ENCODE data around the gene ARL9. TPM values are rescaled to one million over a fixed set of nuclear protein-coding genes. Genes with fewer than 3 reads are reported as not detected.
"Not testable (repeated sequence)": the region's sequence is repeated elsewhere in the genome, so short reads cannot be mapped to it uniquely, and the experiment has no call there.

Gene ARL9, protein sequence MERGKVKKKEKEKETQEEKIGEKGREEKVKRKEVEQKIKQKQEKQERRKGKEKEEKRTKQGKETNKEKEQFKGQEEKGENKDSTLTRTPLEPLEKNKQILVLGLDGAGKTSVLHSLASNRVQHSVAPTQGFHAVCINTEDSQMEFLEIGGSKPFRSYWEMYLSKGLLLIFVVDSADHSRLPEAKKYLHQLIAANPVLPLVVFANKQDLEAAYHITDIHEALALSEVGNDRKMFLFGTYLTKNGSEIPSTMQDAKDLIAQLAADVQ
- not detected for total RNA-seq
- long read RNA-seq, result 0 reads

DNA sequence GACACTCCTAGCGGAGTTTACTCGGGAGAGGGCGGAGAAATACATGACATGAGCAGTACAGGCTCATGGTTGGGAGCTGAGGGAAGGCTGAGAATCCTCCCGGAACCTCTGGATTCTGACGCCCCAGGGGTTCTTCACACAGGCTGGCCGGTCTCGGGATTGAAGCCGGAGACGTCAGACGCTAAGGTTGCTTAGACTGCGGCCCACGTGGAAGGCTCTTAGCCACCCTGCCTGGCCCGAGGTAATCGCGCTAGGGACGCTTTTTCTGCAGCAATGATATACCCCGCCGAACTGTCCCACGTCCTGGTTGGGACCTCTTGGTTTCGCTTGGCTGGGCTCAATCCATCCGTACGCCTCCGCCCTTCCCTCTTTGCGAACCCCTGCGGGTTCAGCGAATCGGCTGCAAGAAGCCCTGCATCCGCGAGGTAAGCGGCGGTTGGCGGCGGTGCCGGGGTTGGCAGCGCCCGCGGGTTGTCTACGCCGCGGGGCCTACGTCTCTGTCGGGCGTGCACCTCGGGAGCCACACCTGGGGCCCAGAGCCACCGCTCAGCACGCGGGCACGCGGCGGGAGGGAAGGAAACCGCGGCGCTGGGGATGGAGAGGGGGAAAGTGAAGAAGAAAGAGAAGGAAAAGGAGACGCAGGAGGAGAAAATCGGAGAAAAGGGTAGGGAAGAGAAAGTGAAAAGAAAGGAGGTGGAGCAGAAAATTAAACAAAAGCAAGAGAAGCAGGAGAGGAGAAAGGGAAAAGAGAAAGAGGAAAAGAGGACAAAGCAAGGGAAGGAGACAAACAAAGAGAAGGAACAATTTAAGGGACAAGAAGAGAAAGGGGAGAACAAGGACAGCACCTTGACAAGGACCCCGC lies at the start of gene ARL9:
TSS of gene ARL9 (plus strand) at position 523 of the 862 bp plus-strand sequence. CDS start at position 595, 72 bp downstream.
- intact Hi-C loops (cut with DNase I), result no loop called here
- ATAC-seq (ENCODE audit: poor library complexity), result peak; percentile 78
- peak; percentile 63 for DNase-seq

DNA sequence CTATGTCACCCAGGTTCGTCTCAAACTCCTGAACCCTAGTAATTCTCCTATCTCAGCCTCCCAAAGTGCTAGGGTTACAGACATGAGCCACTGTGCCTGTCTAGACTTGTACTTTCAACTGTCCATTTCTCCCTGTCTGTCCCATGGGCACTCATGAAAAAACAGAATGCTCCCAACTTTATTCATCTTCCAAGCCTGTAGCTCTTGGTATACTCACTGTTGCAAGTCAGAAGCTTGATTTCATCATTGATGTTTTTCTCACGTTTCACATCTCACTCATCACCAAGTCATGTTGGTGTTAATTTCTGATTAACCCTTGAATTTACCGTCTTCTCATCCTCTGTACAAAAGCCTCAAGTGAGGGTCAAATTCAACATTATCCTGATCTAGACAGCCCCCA lies 45.5 kb upstream of the ARL9 start:
- intact Hi-C loops (cut with DNase I), result no loop called here
- no peak for DNase-seq
- ATAC-seq (ENCODE audit: poor library complexity), result no peak

DNA sequence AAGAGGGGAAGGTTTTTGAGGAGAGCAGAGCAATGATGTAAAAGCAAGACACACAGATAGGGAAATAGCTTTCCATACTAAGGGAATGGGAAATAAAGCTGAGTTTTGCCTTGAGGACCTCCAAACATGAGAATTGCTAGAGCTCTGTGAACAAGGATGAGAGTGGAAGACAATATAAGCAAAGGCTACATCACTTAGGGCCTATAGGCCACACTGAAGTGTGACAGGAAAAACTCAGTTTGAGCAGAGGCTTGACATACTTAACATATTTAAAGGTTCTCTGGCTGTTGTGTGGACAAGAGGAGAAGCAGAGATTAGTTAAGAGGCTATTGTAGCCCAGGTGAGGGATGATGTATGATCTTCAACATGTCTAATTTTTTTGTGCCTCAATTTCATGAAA lies 43.4 kb upstream of the ARL9 start:
- intact Hi-C loops (cut with DNase I), result no loop called here
- DNase-seq (no peak), ATAC-seq (ENCODE audit: poor library complexity) (no peak)

GRCh38 chr4:56463711-56464110 lies 41.9 kb upstream of the ARL9 start:
- ATAC-seq (ENCODE audit: poor library complexity), result no peak
- DNase-seq, result no peak
- intact Hi-C loops (cut with DNase I), result no loop called here

DNA sequence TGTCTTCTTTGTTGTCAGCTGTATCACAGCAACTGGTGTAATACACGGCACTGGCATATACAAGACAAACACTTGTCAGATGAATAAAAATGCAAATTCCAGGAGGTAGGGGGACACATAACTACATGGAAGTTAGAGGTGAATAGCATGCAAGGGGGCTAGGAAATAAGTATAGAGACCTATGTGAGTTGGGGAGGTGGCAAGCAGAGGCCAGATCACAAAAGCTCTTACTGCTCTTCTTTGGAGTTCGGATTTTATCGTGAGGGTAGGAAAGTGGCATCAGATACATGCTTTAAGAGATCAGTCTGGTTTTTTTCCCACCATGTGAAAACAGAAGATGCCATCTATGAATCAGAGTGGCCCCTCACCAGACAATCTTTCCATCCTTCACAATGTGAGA lies 41.0 kb upstream of the ARL9 start:
- intact Hi-C loops (cut with DNase I), result no loop called here
- DNase-seq (no peak), ATAC-seq (ENCODE audit: poor library complexity) (no peak)

- no peak for DNase-seq
- intact Hi-C loops (cut with DNase I), result no loop called here
- ATAC-seq (ENCODE audit: poor library complexity), result no peak
Measured at GRCh38 chr4:56465599-56466295, 39.8 kb upstream of the ARL9 start.

DNA sequence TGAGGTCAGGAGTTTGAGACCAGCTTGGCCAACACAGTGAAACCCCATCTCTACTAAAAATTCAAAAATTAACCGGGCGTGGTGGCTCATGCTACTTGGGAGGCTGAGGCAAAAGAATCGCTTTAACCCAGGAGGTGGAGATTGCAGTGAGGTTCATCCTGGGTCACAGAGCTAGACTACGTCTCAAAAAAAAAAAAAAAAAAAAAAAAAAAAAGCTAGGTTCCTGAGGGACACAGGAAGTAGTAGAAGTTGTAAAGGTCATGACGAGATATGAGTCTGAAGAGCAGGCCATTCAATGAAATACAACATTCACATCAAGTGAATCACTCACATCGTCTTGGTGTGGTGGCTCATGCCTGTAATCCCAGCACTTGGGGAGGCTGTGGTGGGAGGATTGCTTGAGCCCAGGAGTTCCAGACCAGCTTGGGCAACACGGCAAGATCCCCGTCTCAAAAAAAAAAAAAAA lies 39.3 kb upstream of the ARL9 start:
- peak; percentile 4 for ATAC-seq (ENCODE audit: poor library complexity)

GRCh38 chr4:56466910-56467283 lies 38.7 kb upstream of the ARL9 start:
- ATAC-seq (ENCODE audit: poor library complexity), result no peak
- DNase-seq, result no peak
- intact Hi-C loops (cut with DNase I), result no loop called here

More for the DNA sequence above, 39.3 kb upstream of the ARL9 start:
- intact Hi-C loops (cut with DNase I); DNase-seq: not testable (repeated sequence)

DNA sequence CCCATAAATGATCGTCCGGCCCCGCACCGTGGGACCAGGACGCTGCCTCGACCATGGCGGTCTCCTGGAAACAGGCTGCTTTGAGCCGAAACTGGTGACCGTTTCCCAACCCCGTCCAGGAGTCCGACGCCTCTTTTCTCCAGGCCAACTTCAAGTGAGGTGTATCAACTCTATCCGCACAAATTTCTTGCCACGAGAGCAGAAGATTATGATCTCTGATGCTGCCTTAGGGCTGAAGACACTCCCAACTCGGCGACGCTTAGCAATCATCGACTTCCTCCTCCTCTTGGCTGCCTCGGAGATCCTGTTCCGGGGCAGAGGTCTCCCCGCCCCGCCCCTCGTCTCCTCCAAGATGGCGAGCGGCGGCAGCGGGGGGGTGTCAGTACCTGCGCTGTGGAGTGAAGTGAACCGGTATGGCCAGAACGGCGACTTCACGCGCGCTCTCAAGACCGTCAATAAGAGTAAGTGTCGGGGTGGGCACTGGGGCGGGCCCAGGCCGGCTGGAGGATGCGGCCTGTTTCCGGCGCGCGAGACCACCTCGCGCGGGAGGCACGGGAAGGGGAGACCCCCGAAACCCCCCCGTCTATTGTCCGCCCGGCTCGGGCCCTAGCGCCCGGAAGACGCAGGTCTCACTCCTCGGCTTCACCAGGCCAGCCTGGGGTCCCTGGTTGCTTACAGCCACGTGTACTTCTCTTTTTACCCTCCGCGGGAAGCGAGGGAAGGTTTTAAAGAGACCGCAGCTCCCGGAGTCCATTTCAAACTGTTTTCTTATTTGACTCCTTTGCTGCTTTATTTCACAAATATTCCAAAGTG lies 38.1 kb upstream of the ARL9 start, which contains the start of gene SRP72:
TSS of gene SRP72 (plus strand) at position 334 of the 813 bp plus-strand sequence. CDS start at position 353, 19 bp downstream.
- ATAC-seq (ENCODE audit: poor library complexity) (peak; percentile 99), DNase-seq (peak; percentile 93)
- intact Hi-C loops (cut with DNase I), result no loop called here

DNA sequence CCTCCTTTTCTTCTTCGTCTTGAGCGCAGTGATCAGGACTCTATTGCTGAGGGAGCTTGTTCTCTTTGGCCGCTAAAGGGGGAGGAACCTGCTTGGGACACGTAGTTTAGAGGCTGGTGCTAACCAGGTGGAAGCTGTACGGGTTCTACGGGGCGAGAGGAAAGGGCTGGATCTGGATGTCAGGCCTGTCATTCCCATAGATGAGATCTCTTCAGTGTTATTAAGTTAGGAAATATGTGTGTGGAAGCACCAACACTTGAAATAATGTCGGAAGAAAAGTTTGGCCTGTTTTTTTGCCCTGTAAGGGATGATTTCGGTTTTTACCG lies 37.5 kb upstream of the ARL9 start:
- intact Hi-C loops (cut with DNase I), result no loop called here
- ATAC-seq (ENCODE audit: poor library complexity) (peak; percentile 54), DNase-seq (no peak)

- no peak for DNase-seq
- intact Hi-C loops (cut with DNase I), result no loop called here
- no peak for ATAC-seq (ENCODE audit: poor library complexity)
Measured at GRCh38 chr4:56469489-56470210, 35.9 kb upstream of the ARL9 start.

- DNase-seq, result no peak
- intact Hi-C loops (cut with DNase I), result no loop called here
- no peak for ATAC-seq (ENCODE audit: poor library complexity)
Measured at GRCh38 chr4:56475917-56476316, 29.7 kb upstream of the ARL9 start.

DNA sequence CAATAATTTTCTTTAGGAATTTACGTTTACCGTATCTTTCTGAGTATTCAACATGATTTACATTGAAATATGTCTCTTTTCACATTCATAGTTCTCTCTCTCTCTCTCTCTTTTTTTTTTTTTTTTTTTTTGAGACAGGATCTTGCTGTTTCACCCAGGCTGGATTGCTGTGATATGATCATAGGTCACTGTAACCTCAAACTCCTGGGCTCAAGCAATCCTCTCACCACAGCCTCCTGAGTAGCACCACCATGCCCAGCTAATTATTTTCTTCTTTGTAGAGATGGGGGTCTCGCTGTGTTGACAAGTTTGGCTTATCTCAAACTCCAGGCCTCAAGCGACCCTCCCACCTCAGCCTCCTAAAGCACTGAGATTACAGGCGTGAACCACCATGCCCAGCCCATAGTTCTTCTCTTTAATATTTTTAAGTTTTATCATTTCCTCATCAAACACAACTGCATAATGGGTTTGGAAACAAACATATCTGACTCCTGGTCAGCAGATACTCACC lies 28.3 kb upstream of the ARL9 start:
- no peak for ATAC-seq (ENCODE audit: poor library complexity)
- intact Hi-C loops (cut with DNase I), result no loop called here
- no peak for DNase-seq

GRCh38 chr4:56480691-56481090 lies 24.9 kb upstream of the ARL9 start:
- no peak for ATAC-seq (ENCODE audit: poor library complexity)
- DNase-seq, result no peak
- intact Hi-C loops (cut with DNase I), result no loop called here

- intact Hi-C loops (cut with DNase I), result no loop called here
- no peak for DNase-seq
- ATAC-seq (ENCODE audit: poor library complexity), result no peak
Measured at GRCh38 chr4:56496241-56496640, 9.3 kb upstream of the ARL9 start.

DNA sequence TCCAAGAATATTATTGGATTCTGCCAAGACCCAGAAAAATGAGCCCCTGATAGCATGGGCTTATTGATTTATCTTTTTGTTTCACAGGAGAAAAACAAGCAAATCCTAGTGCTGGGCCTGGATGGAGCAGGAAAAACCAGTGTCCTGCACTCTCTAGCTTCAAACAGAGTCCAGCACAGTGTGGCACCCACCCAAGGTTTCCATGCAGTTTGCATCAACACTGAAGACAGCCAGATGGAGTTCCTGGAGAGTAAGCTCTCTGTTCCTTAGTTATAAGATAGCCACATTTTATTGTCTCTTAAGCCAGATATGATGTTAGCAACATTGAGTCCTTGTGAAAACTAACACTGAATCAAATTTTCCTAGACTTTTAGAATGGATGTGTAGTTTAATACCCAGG lies 5.5 kb downstream of the ARL9 start:
- no peak for DNase-seq
- ATAC-seq (ENCODE audit: poor library complexity), result no peak
- intact Hi-C loops (cut with DNase I), result no loop called here

GRCh38 chr4:56512166-56512565 lies 6.6 kb downstream of the ARL9 start:
- DNase-seq (no peak), ATAC-seq (ENCODE audit: poor library complexity) (no peak)
- intact Hi-C loops (cut with DNase I), result no loop called here

GRCh38 chr4:56513517-56513916 lies 7.9 kb downstream of the ARL9 start:
- DNase-seq (no peak), ATAC-seq (ENCODE audit: poor library complexity) (no peak)
- intact Hi-C loops (cut with DNase I), result no loop called here

Data from Right ventricle myocardium superior (tissue), 1 donor.